Testis (tissue), 2 donors: ENCODE results near the gene NEK2.

Source experiments
- CTCF ChIP-seq, 3 experiments: fragments of 450-650 bp in 2 of 3; fragments of 200-600 bp in 1 of 3; sonication (generic) in 1 of 3; IDR thresholded peaks; one replicate each; pipeline ENCODE4 v1.5.1; 2016 to 2019; ENCODE audit warnings: antibody characterized with exemption in 3 of 3, mild to moderate bottlenecking in 2 of 3, moderate library complexity in 1 of 3
- POLR2A ChIP-seq: fragments of 450-650 bp; IDR thresholded peaks from one replicate; pipeline ENCODE4 v1.6.1; 2017; ENCODE audit warnings: antibody characterized with exemption, mild to moderate bottlenecking, moderate library complexity

GRCh38 chr1:211630236-211631081 lies 45.0 kb downstream of the NEK2 start:
- TF ChIP-seq CTCF (IDR thresholded peaks at IDR 0.05) (no peak), POLR2A (no peak)
